ENCODE measurements around the gene ABLIM1.

ABLIM1 gene

DNA sequence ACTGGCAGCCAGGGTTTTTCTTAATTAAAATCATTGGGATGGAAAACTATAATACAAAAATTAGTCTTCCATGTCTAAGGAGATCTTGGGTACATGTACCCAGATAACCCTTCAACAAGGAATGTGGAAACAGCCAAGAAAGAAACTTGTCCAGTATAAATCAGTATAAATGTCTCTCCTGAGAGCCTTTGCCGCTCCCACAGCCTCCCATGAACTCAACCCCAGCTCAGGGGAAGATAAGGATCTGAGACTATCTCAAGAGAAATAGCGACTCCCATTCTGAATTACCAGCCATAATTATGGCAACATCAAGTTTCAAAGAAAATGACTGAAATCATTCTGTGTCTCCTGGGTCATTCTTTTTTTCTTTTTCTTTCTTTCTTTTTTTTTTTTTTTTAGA is 221.1 kb downstream of the ABLIM1 start:
- DNase-seq: no peak

- no peak for DNase-seq
Measured at GRCh38 chr10:114432566-114433093, 225.4 kb downstream of the ABLIM1 start.

GRCh38 chr10:114431414-114432135 is 226.5 kb downstream of the ABLIM1 start:
- no peak for DNase-seq

DNA sequence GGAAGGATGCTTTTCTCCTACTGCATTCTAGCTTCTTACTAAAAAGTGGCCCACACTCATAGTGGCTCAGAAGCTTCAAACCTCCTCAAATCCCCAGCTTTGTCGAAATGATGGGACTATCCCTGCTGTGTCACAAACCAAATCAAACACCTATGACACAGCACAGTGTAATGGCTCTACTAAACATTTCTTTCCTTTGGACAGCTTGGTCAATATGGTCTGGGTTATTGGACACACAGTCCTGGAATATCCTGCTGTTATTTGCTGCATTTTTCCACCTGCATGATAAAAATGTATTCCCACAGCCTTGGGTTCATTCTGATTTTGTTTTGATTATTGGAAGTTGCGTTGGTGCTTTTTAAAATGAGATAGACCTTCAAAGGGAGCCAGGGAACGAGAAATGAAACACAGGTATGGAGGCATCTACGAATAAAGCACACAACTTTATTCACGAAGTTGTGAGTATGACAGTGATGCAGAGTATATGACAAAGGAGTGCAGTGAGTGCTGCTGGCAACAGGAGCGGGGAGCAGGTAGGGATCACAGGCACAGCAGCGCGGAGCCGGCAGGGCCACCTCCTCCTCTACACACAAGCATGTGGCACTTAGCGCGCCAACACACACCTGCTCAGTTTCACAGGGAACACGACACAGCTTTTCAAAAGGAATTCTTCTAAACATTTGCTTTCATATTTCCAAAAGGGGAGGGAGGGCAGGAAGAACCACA is 227.2 kb downstream of the ABLIM1 start:
- DNase-seq: no peak

DNA sequence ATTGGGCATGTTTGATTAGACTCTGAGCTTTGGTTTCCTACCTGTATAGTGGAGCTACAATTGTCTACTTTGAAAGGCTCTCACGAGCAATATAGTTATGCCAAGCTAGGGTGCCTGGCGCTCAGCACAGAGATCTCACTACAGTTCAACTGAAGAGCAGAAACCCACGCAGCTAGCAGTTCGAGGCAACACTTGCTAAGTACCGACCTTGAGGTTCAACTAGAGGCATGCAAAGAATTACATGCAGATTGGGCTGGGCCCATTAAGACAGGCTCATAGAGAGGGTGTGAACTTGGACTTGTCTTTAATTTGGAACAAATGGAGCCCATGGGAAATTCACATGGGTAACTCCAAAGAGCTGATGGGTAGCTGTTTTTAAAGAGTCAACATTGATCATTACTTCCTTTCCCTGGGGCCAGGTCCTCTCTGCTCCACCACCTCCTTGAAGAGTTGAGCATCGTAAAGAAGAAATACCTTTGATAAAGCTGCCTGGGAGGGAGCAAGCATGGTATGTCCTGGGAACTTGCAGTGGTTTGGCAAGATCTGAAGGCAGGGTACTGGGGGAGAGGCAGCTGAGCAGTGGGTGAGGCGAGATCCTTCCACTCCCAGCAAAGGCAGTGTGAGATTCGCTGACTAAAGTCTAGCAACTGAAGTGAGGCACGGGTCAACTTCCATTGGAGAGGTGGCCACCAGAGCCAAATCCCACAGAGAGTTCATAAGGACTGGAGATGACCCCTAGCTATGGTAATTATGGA is 228.3 kb downstream of the ABLIM1 start:
- no peak for DNase-seq

- DNase-seq: no peak
Measured at GRCh38 chr10:114427124-114427852, 230.8 kb downstream of the ABLIM1 start.

DNA sequence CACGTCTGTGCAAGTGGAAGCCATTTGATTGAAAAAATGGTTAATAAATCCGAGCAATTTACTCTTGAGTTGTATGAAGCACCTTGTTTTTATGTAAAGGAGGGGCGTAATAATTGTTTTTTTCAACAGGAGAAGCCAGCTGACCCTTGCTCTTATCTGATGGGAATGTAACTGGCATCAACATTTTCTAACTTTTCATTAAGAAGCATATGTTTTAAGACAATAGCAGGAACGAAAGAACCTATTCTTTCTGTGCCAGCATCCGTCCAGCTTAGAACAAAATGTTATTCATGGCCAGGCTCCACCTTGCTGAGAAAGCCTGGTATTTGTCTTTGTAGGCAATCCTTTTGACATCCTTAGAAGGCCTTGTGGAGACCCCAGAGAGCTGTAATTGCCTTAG is 231.6 kb downstream of the ABLIM1 start:
- no peak for DNase-seq

DNA sequence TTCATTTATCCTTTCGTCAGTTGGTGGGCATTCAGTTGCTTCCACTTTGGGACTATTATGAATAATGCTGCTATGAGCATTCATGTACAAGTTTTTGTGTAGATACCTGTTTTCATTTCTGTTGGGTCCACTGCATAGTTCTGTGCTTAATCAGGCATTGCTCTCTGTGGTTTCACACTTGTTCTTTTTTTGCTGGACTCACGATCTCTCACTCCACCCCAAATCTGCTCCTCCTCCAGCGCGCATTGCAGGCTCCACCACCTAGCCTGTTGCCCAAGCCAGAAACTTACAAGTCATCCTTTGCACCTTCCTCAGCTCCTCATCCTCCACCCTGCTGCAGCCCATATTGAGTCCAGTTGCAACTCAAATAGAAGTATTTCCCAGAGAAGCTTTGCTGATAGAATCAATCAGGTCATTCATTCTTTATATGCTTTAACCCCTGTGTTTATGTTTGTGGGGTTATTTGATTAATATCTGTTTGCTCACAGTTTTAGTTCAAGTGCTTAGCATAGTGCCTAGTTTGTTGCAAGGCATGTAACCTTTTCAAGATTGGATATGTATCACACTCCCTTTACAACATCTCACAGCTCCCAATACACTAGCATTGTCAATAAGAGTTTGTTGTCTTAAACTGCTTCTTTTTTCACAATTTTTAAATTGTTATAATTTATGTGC is 237.1 kb downstream of the ABLIM1 start:
- no peak for DNase-seq

DNA sequence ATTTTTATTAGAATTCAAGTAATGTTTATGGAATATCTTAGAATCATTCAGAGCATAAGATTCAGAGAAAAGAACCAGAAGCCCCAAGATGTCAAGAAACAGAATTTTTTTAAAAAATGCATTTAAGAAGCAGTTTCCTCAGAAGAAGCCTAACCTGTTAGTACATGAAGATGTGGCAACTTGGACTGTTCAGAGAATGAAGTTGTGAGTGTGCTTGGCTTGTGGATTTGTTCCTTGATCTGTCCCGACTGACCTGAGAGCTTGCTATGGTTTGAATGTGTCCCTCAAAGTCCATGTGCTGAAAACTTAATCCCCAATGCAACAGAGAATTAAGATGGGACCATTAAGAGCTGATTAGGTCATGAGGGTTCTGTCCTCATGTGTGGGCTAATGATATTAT is 240.0 kb downstream of the ABLIM1 start:
- DNase-seq: no peak

- DNase-seq: no peak
Measured at GRCh38 chr10:114412907-114413797, 244.9 kb downstream of the ABLIM1 start.

DNA sequence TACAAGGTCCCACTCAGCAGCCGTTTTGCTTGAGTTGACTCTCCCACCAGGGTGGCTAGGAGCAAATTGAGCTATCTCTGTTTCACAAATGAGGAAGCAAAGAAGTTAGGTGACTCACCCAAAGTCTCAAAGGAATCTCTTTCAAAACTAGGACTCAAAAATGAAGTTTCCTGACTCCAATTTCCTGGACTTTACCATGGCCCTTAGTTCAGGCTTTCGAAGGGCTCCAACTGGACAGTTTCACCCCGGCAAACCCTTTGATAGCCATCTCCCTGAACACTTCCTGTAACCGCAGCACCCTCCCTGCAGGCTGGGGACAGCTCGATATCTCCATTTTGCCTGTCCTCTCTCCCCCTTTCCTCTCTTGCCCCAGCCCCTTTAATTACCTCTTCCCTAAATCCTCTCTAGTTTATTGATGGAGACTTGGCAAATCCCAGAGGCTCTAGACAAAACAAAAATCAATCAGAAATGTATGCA is 249.1 kb downstream of the ABLIM1 start:
- no peak for DNase-seq

DNA sequence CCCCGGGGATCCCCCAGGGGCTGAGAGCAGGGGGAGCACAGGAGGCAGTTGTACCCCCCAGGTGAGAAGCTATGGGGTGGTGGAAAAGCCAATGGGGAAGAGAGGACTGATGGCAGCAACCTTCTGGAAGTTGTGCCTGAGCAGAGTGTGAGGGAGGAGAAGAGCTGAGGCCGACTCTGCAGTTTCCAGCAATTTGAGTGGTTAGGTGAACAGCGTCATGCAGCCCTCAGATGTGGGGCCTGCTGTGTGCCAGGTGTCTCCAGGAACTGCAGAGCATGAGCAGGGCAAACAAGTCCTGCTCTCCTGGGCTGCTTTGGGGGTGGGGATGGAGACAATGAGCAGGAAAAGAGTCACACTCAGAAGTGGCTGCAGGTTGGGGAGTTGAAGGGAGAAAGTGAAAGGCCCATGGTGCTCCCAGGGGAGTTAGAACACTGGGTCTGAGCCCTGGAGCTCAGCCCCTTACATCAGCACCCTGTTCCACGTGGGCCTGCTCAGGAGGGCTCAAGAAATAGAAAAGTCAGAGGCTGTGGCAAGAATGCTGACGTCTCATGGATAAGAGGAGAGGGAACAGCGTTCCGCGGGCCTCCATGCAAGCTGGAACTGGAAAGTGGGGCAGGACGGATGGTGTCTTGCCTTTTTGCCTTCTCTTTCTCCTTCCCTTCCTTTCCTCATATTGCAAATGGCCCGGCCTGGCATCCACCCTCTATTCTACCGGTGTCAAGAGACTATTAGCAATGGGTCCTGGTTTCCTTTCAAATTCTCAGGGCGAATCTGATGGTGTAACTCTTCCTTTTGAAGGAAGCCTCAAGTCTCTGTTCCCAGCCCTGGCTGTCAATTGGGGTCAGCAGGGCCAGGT is 249.7 kb downstream of the ABLIM1 start:
- DNase-seq: no peak

DNA sequence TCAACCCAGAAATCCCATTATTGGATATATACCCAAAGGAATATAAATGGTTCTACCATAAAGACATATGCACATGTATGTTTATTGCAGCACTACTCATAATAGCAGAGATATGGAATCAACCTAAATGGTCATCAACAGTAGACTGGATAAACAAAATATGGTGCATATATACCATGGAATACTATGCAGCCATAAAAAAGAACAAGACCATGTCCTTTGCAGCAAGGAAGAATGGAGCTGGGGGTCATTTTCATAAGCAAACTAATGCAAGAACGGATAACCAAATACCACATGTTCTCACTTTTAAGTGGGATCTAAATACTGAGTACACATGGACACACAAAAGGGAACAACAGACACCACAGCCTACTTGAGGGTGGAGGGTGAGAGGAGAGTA is 251.6 kb downstream of the ABLIM1 start:
- DNase-seq: no peak

DNA sequence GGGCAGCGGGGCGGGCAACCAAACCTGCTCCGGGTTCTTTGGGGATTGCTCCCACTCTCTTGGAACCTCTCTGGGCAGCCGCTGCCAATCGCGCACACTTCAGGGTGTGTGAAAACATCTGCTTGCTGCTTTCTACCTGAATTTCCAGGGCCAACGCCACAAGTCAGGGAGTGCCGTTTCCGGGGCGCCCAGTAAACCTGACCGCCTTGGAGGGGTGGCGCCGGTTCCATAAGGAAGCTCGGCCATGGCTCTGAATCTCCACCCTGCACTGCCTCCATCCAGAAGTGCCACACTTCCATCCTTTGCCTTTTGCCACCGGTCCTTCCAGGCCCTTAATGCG is 253.1 kb downstream of the ABLIM1 start:
- DNase-seq: no peak

GRCh38 chr10:114404171-114405010 is 253.7 kb downstream of the ABLIM1 start, which contains the start of gene AFAP1L2:
Gene AFAP1L2, minus strand, starts transcription at chr10:114404502. Its CDS starts 47 bp downstream, at chr10:114404455.
- no peak for DNase-seq

GRCh38 chr10:114403541-114404161 is 254.4 kb downstream of the ABLIM1 start:
- no peak for DNase-seq

DNA sequence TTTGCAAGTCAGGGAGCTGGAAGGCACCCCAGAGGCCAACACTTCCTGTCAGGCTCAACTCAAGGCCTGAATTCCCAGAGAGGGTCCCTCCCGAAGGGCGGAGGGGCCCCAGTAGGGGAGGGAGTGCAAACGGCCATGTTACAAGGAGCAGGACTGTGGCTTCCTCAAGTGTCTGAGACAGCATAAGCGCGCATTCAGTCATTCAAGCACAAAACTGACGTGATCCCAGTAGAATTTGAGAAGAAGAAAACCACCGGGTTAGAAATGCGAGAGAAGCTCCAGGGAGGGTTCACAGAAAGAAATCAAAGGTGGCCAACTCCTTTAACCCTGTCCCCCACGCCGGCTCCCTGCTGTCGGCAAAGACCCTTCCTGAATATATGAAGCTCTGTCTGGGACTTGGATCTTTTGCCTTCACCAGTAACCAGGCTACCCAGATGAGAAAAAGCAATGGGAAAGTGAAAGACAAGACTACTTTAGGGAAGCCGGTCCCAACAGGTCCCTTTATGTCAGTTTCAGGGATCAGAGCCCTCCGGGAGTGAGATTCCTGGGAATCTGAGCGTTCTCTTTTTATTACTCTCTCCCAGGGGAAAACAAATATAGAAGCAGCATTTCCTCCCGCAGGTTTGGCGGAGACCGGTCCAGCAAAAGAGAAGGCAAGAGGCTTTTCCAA is 255.1 kb downstream of the ABLIM1 start:
- no peak for DNase-seq

- no peak for DNase-seq
Measured at GRCh38 chr10:114402233-114402632, 255.8 kb downstream of the ABLIM1 start.
